GM23338 (cell line): ENCODE measurements around the gene ETNK1. TPM values are rescaled to one million over a fixed set of nuclear protein-coding genes. Genes with fewer than 3 reads are reported as not detected.
A peak's percentile ranks its signal among the peaks of the same experiment; 100 is the strongest.

Experiments
- ATAC-seq: fragments of 200-7000 bp; cut with Tn5 transposase; 3 replicates; pipeline ENCODE4 v1.9.1; 2020
- DNase-seq: peaks from one replicate; pipeline ENCODE4 v3.0.0-alpha.2; 2015; ENCODE audit warnings: low spot score
- H2AFZ ChIP-seq: fragments of 200-600 bp; sonication (generic); 2 replicates; pipeline ENCODE4 v1.8.0; 2016; ENCODE audit warnings: antibody characterized with exemption, mild to moderate bottlenecking, moderate library complexity
- H3F3A ChIP-seq: fragments of 200-600 bp; sonication (generic); replicated peaks from 2 replicates; pipeline ENCODE4 v1.8.0; 2017; ENCODE audit warnings: antibody characterized with exemption, mixed run types, low read depth
- H3K27ac ChIP-seq: fragments of 200-600 bp; sonication (generic); 2 replicates; pipeline ENCODE4 v1.6.1; 2016; ENCODE audit warnings: low read depth
- H3K27me3 ChIP-seq: fragments of 200-600 bp; sonication (generic); 2 replicates; pipeline ENCODE4 v1.8.0; 2016; ENCODE audit warnings: mild to moderate bottlenecking, mixed run types, moderate library complexity; ENCODE audit not compliant: insufficient read depth
- H3K36me3 ChIP-seq: fragments of 200-600 bp; sonication (generic); 2 replicates; pipeline ENCODE4 v1.8.0; 2016; ENCODE audit warnings: mild to moderate bottlenecking; ENCODE audit not compliant: insufficient read depth
- H3K4me1 ChIP-seq: fragments of 200-600 bp; sonication (generic); 2 replicates; pipeline ENCODE4 v1.8.0; 2016; ENCODE audit warnings: mild to moderate bottlenecking, moderate library complexity; ENCODE audit not compliant: insufficient read depth
- H3K4me2 ChIP-seq: fragments of 200-600 bp; sonication (generic); 2 replicates; pipeline ENCODE4 v1.7.1; 2017; ENCODE audit warnings: mixed run types
- H3K4me3 ChIP-seq: fragments of 200-600 bp; sonication (generic); 2 replicates; pipeline ENCODE4 v1.6.1; 2016; ENCODE audit warnings: mixed run types
- H3K79me2 ChIP-seq: fragments of 200-600 bp; sonication (generic); replicated peaks from 2 replicates; pipeline ENCODE4 v1.8.0; 2017; ENCODE audit warnings: mild to moderate bottlenecking; ENCODE audit not compliant: insufficient read depth
- H3K9me2 ChIP-seq: fragments of 200-600 bp; sonication (generic); 2 replicates; pipeline ENCODE4 v1.8.0; 2017; ENCODE audit not compliant: insufficient read depth
- H4K20me1 ChIP-seq: fragments of 200-600 bp; sonication (generic); replicated peaks from 2 replicates; pipeline ENCODE4 v1.8.0; 2017; ENCODE audit warnings: mild to moderate bottlenecking; ENCODE audit not compliant: insufficient read depth
- H3K27ac Mint-ChIP-seq: 2 replicates; pipeline ENCODE4 v1.8.0; 2020; ENCODE audit warnings: inconsistent platforms, mild to moderate bottlenecking, moderate library complexity, mixed read lengths
- H3K27me3 Mint-ChIP-seq: 3 replicates; pipeline ENCODE4 v1.8.0; 2022; ENCODE audit warnings: low read depth, mild to moderate bottlenecking, moderate library complexity, mixed read lengths, inconsistent platforms; ENCODE audit not compliant: insufficient read depth, poor library complexity
- H3K36me3 Mint-ChIP-seq: 3 replicates; pipeline ENCODE4 v1.8.0; 2021; ENCODE audit warnings: low read depth, mild to moderate bottlenecking, inconsistent platforms, moderate library complexity, mixed read lengths
- H3K4me1 Mint-ChIP-seq: 3 replicates; pipeline ENCODE4 v1.8.0; 2020; ENCODE audit warnings: mild to moderate bottlenecking, inconsistent platforms, mixed read lengths
- H3K4me3 Mint-ChIP-seq: 3 replicates; pipeline ENCODE4 v1.8.0; 2021; ENCODE audit warnings: moderate library complexity, mild to moderate bottlenecking, inconsistent platforms, mixed read lengths
- H3K9me3 Mint-ChIP-seq: 3 replicates; pipeline ENCODE4 v1.8.0; 2020; ENCODE audit warnings: moderate library complexity, mild to moderate bottlenecking, inconsistent platforms, mixed read lengths
- CREB1 ChIP-seq: fragments of 250-450 bp; sonication (Bioruptor Pico); IDR thresholded peaks from 2 replicates; pipeline ENCODE4 v1.5.0; 2020; ENCODE audit warnings: low read depth, mild to moderate bottlenecking, moderate library complexity
- EZH2 ChIP-seq: fragments of 200-600 bp; sonication (generic); IDR thresholded peaks from one replicate; pipeline ENCODE4 v1.8.0; 2017; ENCODE audit warnings: antibody characterized with exemption, mild to moderate bottlenecking, low read depth; ENCODE audit not compliant: unreplicated experiment
- NANOG ChIP-seq: IDR thresholded peaks from 2 replicates; pipeline ENCODE4 v1.6.1; 2016; ENCODE audit warnings: antibody characterized with exemption, borderline replicate concordance
- ZNF114 ChIP-seq: fragments of 250-450 bp; sonication (Bioruptor Pico); IDR thresholded peaks from 2 replicates; pipeline ENCODE4 v1.5.0; 2020; ENCODE audit warnings: mild to moderate bottlenecking, moderate library complexity
- ZNF331 ChIP-seq: fragments of 250-450 bp; sonication (Bioruptor Pico); IDR thresholded peaks from 2 replicates; pipeline ENCODE4 v1.5.0; 2020; ENCODE audit warnings: low read depth, mild to moderate bottlenecking, moderate library complexity
- polyA plus RNA-seq: library from polyadenylated mRNA; unstranded; fragments of >200 nt; fragmentation: Nextera tagmentation; extraction: Ambion mirVana; gene quantifications from 2 replicates; pipeline ENCODE4 v1.2.1, GENCODE V29; 2016
- total RNA-seq: library from RNA; depleted of rRNA; stranded (reverse); fragments of >200 nt; shearing (Covaris generic); gene quantifications from 2 replicates; pipeline ENCODE4 v1.2.3, GENCODE V29; 2014
- TF ChIP-seq, protein P1 (sequence below), 2 experiments: fragments of 200-600 bp in 1 of 2; sonication (generic) in 1 of 2; conservative IDR thresholded peaks; 2 replicates each; pipeline versions ENCODE4 v1.5.1 to v1.6.1; 2016 to 2017; ENCODE audit warnings: antibody characterized with exemption in 2 of 2, low read depth in 2 of 2, mild to moderate bottlenecking in 2 of 2, moderate library complexity in 1 of 2
- TF ChIP-seq, protein P2 (sequence below): IDR thresholded peaks from one replicate; pipeline ENCODE4 v1.6.1; 2018; ENCODE audit warnings: antibody characterized with exemption; ENCODE audit not compliant: unreplicated experiment

Gene ETNK1
- total and polyA plus RNA-seq, 2 experiments from 2014 or later: 41.9 to 101 TPM

DNA sequence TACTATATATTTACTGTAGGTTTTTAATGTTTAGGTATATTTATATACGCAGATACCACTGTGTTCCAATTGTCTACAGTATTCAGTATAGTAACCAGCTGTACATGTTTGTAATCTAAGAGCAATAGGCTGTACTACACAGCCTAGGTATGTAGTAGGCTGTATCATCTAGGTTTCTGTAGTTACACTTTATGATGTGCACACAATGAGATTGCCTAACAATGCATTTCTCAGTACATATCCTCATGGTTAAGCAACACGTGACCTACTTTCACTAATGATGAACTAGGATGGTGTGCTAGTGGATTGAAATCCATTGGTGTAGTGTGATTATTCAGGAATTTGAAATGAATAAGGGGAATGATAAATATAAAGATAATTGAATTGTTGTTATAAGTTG, 77.7 kb downstream of the ETNK1 start (continued):
- TF ChIP-seq ZNF114 (CRISPR knock-in tag): no peak
- no peak for TF ChIP-seq EZH2
- TF ChIP-seq CREB1: no peak
- TF ChIP-seq NANOG: no peak
- TF ChIP-seq, protein P1, sequence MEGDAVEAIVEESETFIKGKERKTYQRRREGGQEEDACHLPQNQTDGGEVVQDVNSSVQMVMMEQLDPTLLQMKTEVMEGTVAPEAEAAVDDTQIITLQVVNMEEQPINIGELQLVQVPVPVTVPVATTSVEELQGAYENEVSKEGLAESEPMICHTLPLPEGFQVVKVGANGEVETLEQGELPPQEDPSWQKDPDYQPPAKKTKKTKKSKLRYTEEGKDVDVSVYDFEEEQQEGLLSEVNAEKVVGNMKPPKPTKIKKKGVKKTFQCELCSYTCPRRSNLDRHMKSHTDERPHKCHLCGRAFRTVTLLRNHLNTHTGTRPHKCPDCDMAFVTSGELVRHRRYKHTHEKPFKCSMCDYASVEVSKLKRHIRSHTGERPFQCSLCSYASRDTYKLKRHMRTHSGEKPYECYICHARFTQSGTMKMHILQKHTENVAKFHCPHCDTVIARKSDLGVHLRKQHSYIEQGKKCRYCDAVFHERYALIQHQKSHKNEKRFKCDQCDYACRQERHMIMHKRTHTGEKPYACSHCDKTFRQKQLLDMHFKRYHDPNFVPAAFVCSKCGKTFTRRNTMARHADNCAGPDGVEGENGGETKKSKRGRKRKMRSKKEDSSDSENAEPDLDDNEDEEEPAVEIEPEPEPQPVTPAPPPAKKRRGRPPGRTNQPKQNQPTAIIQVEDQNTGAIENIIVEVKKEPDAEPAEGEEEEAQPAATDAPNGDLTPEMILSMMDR (conservative IDR thresholded peaks at IDR 0.05; ENCODE audit: low read depth in 2 of 2): no peak
- no peak for TF ChIP-seq ZNF331 (CRISPR knock-in tag)

- Histone ChIP-seq H3K4me3 (no peak overlapping the region), H4K20me1 (no peaks in the 10 kb centered on the region), H3K4me1 (no peaks in the 10 kb centered on the region; the same call in 1 of the 2 replicates), H3K9me2 (peaks cover 1% of the 10 kb centered on the region; the same call in 1 of the 2 replicates), H3K36me3 (no peaks in the 10 kb centered on the region), H3K4me2 (no peak overlapping the region), H3K27ac (no peak overlapping the region), H3F3A (no peaks in the 10 kb centered on the region), H3K79me2 (no peaks in the 10 kb centered on the region), H3K27me3 (no peaks in the 10 kb centered on the region), H2AFZ (no peak overlapping the region)
- H3K27ac Mint-ChIP-seq: no peak overlapping the region
- no peaks in the 10 kb centered on the region; the same call in 1 of the 3 replicates for H3K36me3 Mint-ChIP-seq
- peaks cover 6% of the 10 kb centered on the region for H3K4me1 Mint-ChIP-seq
- DNase-seq (peak; percentile 75), ATAC-seq (peak; percentile 58)
- no peaks in the 10 kb centered on the region for H3K9me3 Mint-ChIP-seq
- H3K27me3 Mint-ChIP-seq: peaks cover 6% of the 10 kb centered on the region
- no peak overlapping the region for H3K4me3 Mint-ChIP-seq
- TF ChIP-seq, protein P2, sequence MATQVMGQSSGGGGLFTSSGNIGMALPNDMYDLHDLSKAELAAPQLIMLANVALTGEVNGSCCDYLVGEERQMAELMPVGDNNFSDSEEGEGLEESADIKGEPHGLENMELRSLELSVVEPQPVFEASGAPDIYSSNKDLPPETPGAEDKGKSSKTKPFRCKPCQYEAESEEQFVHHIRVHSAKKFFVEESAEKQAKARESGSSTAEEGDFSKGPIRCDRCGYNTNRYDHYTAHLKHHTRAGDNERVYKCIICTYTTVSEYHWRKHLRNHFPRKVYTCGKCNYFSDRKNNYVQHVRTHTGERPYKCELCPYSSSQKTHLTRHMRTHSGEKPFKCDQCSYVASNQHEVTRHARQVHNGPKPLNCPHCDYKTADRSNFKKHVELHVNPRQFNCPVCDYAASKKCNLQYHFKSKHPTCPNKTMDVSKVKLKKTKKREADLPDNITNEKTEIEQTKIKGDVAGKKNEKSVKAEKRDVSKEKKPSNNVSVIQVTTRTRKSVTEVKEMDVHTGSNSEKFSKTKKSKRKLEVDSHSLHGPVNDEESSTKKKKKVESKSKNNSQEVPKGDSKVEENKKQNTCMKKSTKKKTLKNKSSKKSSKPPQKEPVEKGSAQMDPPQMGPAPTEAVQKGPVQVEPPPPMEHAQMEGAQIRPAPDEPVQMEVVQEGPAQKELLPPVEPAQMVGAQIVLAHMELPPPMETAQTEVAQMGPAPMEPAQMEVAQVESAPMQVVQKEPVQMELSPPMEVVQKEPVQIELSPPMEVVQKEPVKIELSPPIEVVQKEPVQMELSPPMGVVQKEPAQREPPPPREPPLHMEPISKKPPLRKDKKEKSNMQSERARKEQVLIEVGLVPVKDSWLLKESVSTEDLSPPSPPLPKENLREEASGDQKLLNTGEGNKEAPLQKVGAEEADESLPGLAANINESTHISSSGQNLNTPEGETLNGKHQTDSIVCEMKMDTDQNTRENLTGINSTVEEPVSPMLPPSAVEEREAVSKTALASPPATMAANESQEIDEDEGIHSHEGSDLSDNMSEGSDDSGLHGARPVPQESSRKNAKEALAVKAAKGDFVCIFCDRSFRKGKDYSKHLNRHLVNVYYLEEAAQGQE: no peak
- TF ChIP-seq, protein P1 (conservative IDR thresholded peaks at IDR 0.05; ENCODE audit: low read depth in 2 of 2): peak; percentile 73 to 75
Observed at GRCh38 chr12:22709292-22709691, 84.3 kb downstream of the ETNK1 start.
